M059J (cell line): ENCODE results near the gene VPS35L. TPM values are rescaled to one million over a fixed set of nuclear protein-coding genes. Genes with fewer than 3 reads are reported as not detected.
"Not testable (repeated sequence)": the region's sequence is repeated elsewhere in the genome, so short reads cannot be mapped to it uniquely, and the experiment has no call there.

ENCODE experiments used
- DNase-seq: peaks from one replicate; pipeline ENCODE4 v3.0.0-alpha.2; 2012; ENCODE audit warnings: low read depth
- total RNA-seq: library from RNA; depleted of rRNA; stranded (reverse); fragments of >200 nt; shearing (Covaris generic); gene quantifications from 2 replicates; pipeline ENCODE4 v1.2.3, GENCODE V29; 2014

The VPS35L gene
- total RNA-seq, 1 experiment from 2014 or later, result 26.3 TPM

- DNase-seq, result no peak
Observed at GRCh38 chr16:19649980-19650379, 94.5 kb downstream of the VPS35L start.

DNA sequence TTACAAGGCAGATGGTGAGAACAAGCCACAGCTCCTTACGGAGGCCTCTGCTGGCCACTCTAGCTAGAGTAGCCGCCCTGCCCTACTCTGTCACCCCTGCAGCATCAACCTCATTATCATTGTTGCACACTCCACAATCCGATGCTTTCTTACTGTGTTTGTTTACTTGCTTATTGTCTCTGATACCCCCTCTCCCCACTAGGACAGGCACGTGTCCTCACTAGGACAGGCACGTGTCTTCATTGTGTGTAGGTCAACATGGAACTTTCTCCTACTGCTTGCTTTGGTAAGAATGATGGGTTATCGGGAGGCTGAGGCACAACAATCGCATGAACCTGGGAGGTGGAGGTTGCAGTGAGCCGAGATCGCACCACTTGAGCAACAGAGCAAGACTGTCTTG, 98.6 kb downstream of the VPS35L start:
- DNase-seq, result no peak

DNA sequence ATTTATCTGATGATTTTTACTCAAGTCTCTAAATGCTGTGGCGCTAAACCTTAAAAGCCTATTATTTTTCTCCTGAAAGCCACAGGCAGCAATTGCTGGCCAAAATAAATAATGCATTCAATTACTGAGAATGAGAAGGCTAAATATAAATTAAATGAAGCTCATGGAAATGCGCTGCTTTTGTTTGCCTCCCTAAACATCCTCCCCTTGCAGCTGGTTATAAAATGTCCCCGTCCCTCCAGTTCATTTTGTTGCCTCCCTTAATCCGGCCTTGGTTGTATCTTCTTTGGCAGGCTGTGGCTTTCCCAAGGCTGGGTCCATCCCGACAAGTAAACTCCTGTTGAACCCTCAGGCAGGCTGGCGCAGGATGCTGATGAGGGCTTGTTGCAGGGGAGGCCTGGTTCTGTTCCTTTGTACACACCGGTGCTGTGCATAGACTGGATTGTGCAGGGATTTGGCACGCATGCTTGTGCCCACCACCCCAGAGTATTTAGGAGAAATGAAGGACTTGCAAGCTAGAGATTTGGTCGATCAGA, 99.8 kb downstream of the VPS35L start:
- DNase-seq, result no peak

DNA sequence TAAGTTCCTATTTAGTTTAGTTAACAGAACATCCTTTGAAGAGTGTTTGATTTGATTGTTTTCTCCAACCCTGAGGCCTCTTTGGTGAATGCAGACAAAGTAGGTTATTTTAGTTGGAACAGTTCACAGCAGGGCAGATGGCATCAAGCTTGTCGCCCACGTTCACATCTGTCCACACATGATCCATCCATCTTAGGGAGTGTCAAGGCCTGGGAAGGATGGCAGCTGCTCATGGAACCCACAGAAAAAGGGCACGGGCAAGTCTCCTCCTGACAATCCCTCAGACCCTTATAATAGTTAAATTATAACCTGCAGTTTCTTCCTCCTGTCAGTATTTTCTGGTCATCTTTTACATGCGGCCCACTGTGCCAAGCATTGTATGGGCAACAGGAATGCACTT, 102.3 kb downstream of the VPS35L start:
- DNase-seq, result no peak

GRCh38 chr16:19659554-19659953, 104.1 kb downstream of the VPS35L start:
- no peak for DNase-seq

- no peak for DNase-seq
Observed at GRCh38 chr16:19660432-19660831, 104.9 kb downstream of the VPS35L start.

DNA sequence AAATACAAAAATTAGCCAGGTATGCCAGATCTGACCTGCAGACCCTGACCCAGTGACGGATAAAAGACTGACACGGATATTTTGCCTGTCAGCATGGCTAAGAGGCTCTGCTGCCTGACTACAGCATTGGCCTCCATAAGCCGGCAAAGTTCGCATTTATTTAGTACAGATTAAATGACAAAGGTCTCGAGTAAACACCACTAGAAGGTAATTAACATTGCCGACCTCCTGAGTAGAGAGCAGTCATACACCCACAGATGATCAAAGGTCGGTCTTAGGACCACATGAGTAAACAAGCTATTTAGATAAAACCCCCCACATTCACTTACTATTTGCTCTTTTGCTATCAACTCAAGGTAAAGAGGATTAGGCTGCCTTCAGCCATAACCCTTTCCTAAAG, 106.8 kb downstream of the VPS35L start:
- DNase-seq, result no peak

DNA sequence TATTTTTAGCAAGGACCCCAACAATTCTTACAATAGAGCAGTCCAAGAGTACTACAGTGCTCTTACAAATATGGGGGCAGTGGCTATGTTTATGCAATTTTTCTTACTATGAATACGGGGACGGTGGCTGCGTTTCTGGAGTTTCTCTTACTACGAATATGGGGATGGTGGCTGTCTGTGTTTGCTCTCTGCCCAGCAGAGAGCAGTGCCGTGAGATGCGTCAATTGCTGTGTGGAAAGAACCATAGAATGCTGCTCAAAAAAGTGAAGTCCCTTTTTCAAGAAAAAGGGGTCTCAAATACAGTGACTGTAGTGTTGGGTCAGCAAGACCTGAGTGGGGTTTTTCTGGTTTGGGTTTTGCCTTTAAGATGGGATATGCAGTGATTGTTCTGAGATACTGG, 108.7 kb downstream of the VPS35L start:
- DNase-seq, result no peak

- not testable (repeated sequence) for DNase-seq
Observed at GRCh38 chr16:19665313-19665712, 109.8 kb downstream of the VPS35L start.

- no peak for DNase-seq
Observed at GRCh38 chr16:19666477-19666876, 111.0 kb downstream of the VPS35L start.

- no peak for DNase-seq
Observed at GRCh38 chr16:19672378-19672777, 116.9 kb downstream of the VPS35L start.

GRCh38 chr16:19674485-19674884, 119.0 kb downstream of the VPS35L start:
- DNase-seq, result no peak

- no peak for DNase-seq
Observed at GRCh38 chr16:19677402-19677801, 121.9 kb downstream of the VPS35L start.

GRCh38 chr16:19678804-19679203, 123.3 kb downstream of the VPS35L start:
- no peak for DNase-seq

- not testable (repeated sequence) for DNase-seq
Observed at GRCh38 chr16:19679281-19679680, 123.8 kb downstream of the VPS35L start.

DNA sequence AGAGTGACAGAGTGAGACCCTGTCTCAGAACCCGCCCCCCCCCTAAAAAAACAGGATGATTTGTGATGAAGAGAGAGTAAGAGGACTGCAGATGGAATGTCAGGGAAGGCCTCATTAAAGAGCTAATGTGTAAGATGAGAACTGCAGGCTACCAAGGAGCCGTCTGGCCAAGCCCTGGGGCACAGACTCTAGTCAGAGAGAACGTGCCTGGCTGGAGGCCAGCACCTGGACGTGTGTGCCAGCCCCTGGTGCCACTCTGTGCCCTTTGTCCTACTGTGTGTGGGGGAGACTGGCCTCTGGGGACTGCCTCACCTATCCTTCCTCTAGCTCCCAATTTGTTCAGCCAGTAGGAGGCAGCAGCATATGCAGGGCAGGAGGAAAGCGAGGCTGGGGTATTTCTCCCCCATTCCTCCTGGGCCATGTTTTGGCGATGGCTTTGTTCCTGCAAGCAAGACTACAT, 125.4 kb downstream of the VPS35L start:
- peak; percentile 48 for DNase-seq

DNA sequence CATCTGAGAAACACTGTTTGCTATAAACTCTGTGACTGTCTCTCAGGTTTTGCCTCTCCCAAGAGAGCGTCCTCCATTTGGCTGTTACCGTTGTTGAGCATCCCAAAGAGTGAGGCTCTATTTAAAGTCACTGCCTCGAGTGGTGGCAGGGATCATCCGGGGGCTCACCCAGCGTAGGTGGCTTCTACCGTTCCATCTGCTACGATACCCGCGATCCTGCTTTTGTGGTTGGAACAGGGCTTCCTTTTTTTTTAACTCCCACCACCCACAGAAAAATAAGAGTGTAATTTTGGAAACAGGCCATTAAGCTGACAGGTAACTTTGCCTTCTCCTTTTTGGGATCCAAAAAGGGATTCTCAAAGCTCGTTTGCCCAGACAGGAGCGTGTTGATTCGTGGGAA, 126.1 kb downstream of the VPS35L start:
- DNase-seq, result no peak

DNA sequence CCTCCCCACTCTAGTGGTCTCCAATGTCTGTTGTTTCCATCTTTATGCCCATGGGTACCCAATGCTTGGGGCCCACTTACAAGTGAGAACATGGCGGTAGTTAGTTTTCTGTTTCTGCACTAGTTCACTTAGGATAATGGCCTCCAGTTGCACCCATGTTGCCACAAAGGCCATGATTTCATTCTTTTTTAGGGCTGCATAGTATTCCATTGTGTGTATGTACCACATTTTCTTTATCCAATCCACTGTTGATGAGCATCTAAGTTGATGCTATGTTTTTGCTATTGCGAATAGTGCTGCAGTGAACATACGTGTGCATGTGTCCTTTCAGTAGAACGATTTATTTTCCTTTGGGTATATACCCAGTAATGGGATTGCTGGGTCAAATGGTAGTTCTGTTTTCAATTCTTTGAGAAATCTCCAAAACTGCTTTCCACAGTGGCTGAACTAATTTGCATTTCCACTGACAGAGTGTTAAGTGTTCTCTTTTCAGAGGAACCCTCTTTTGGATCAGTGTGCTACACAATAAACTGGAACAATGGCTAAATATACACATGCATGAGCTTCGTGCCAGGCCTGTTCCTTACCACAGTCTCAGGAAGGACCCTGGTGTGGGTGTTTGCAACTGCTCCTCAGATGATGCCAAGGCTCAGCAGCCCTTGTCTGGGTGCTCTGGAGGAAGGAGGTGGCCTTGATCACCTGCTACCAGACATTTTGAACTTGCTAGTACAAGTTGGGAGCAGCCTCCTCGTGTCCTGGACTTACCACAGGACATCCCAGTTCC, 128.1 kb downstream of the VPS35L start:
- no peak for DNase-seq

DNA sequence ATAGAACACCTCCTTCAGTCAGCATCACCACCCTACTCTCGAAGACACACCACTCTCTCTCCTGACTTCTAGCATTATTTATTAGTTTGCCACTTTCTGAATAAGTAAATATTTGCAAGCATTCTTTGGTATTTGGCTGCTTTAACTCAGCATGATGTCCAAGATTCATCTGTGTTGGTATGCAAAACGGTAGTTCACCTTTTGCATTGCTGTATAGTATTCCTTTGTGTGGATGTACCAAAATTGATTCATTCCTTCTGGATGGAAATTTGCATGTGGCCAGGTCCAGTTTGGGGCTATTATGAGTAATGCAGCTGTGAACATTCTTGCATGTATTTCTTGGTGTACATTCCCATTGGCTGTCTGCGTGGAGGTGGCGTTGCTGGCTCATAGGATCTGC, 129.7 kb downstream of the VPS35L start:
- DNase-seq, result no peak

GRCh38 chr16:19687279-19687678, 131.8 kb downstream of the VPS35L start:
- no peak for DNase-seq

- DNase-seq, result no peak
Observed at GRCh38 chr16:19688396-19689024, 133.0 kb downstream of the VPS35L start.

DNA sequence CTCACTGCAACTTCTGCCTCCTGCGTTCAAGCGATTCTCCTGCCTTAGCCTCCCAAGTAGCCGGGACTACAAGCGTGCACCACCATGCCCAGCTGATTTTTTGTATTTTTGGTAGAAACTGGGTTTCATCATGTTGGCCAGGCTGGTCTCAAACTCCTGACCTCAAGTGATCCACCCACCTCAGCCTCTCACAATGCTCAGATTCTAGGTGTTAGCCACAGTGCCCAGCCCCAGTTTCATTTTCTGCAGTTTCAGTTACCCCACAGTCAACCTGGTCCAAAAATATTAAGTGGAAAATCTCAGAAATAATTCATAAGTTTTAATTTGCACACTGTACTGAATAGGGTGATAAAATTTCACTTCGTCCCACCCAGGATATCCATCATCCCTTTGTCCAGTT, 133.8 kb downstream of the VPS35L start:
- no peak for DNase-seq

GRCh38 chr16:19690196-19690595, 134.7 kb downstream of the VPS35L start:
- DNase-seq, result no peak
